HL-60 (cell line): ENCODE measurements around the gene ST7.
A peak's percentile ranks its signal among the peaks of the same experiment; 100 is the strongest.

Experiments used
- DNase-seq, 2 experiments: peaks; one replicate each; pipeline ENCODE4 v3.0.0-alpha.2; 2010 to 2020; ENCODE audit warnings: low read depth in 1 of 2, low spot score in 1 of 2
- H3K27ac ChIP-seq: fragments of 250-450 bp; sonication (Bioruptor Pico); replicated peaks from 2 replicates; pipeline ENCODE4 v1.5.1; 2020; ENCODE audit warnings: mild to moderate bottlenecking, moderate library complexity
- H3K27me3 ChIP-seq: fragments of 250-450 bp; sonication (Bioruptor Pico); 2 replicates; pipeline ENCODE4 v1.5.1; 2021; ENCODE audit warnings: mild to moderate bottlenecking, moderate library complexity; ENCODE audit not compliant: insufficient read depth, poor library complexity, severe bottlenecking
- H3K4me3 ChIP-seq: replicated peaks from 2 replicates; pipeline ENCODE4 v1.5.1; 2011; ENCODE audit warnings: mild to moderate bottlenecking, control low read depth, low read length; ENCODE audit not compliant: insufficient read depth
- CTCF ChIP-seq: IDR thresholded peaks from one replicate; pipeline ENCODE4 v1.5.1; 2011; ENCODE audit warnings: low read length, control low read depth, inconsistent platforms; ENCODE audit not compliant: insufficient read depth
- GABPA ChIP-seq: IDR thresholded peaks from 2 replicates; pipeline ENCODE4 v1.6.1; 2012; ENCODE audit warnings: low read depth
- POLR2AphosphoS5 ChIP-seq: IDR thresholded peaks from 2 replicates; pipeline ENCODE4 v1.6.1; 2012; ENCODE audit warnings: low read depth
- REST ChIP-seq: IDR thresholded peaks from 2 replicates; pipeline ENCODE4 v1.6.1; 2012; ENCODE audit warnings: low read depth; ENCODE audit not compliant: insufficient replicate concordance
- SPI1 ChIP-seq: IDR thresholded peaks from 2 replicates; pipeline ENCODE4 v1.6.1; 2012; ENCODE audit warnings: low read depth, mild to moderate bottlenecking, borderline replicate concordance

The ST7 gene

GRCh38 chr7:116953906-116954838 is 871 bp downstream of the ST7 start:
- Histone ChIP-seq H3K4me3 (peak overlapping the region; percentile 73), H3K27ac (peak overlapping the region; percentile 94), H3K27me3 (no peaks in the 10 kb centered on the region)
- DNase-seq = peak; percentile 45 to 58
- TF ChIP-seq SPI1 = no peak
- TF ChIP-seq CTCF = no peak
- TF ChIP-seq POLR2AphosphoS5 = no peak; the same call in 1 of the 2 replicates
- no peak for TF ChIP-seq GABPA
- TF ChIP-seq REST = no peak

GRCh38 chr7:116955340-116955739 is 2.0 kb downstream of the ST7 start:
- DNase-seq = no peak
- no peak overlapping the region for H3K4me3 ChIP-seq
- TF ChIP-seq CTCF = no peak
- no peak for TF ChIP-seq POLR2AphosphoS5
- TF ChIP-seq REST = no peak

DNA sequence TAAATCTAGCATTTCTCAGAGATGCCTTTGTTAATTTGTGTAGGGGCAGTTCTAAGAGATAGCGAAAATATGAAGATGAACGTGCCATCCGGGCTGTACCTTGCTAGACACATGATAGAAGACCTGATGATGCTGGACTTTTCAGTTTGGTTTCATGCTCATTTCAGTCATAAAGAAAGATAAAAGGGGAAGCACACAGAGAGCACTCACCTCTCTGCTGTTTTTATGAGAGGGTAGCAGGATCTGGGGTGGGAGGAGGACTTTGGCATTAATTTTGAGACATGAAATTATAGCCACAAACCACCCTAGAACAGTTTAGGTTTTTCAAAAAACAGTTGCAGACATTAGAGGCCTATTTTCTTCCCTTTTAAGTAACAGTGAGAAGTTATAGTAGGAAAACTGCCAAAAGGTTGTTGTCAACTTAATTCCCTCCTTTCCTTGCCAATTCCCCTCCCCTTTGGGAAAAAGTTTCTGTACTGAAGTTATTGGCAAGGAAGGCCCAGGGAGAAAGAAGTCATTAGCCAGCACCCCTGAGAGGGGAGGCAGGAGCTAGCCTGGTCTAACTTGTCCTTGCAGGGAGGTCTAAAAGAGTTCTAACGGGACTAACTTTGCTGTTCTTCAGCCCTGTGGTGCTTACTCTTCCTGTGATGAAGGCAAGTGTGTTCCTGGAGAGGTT is 2.6 kb downstream of the ST7 start:
- Histone ChIP-seq H3K27ac (no peak overlapping the region), H3K27me3 (no peaks in the 10 kb centered on the region), H3K4me3 (no peak overlapping the region)
- no peak for DNase-seq
- TF ChIP-seq GABPA = no peak
- TF ChIP-seq CTCF = no peak
- TF ChIP-seq SPI1 = no peak
- no peak for TF ChIP-seq REST
- no peak for TF ChIP-seq POLR2AphosphoS5

More at GRCh38 chr7:116955340-116955739, 2.0 kb downstream of the ST7 start:
- Histone ChIP-seq H3K27ac (no peak overlapping the region), H3K27me3 (no peaks in the 10 kb centered on the region)
